Measurements from ENCODE around the gene CLMN.
A peak's percentile ranks its signal among the peaks of the same experiment; 100 is the strongest.
"Not testable (repeated sequence)": the region's sequence is repeated elsewhere in the genome, so short reads cannot be mapped to it uniquely, and the experiment has no call there.

Gene CLMN

GRCh38 chr14:95286645-95287044 is 33.1 kb downstream of the CLMN start:
- DNase-seq, result no peak

GRCh38 chr14:95285566-95285965 is 34.1 kb downstream of the CLMN start:
- DNase-seq, result no peak

- not testable (repeated sequence) for DNase-seq
These were observed 35.9 kb downstream of the CLMN start for GRCh38 chr14:95283802-95284201.

GRCh38 chr14:95282986-95283380 is 36.7 kb downstream of the CLMN start:
- DNase-seq, result not testable (repeated sequence)

GRCh38 chr14:95282354-95282985 is 37.2 kb downstream of the CLMN start:
- DNase-seq, result no peak

GRCh38 chr14:95281560-95282176 is 38.0 kb downstream of the CLMN start:
- DNase-seq, result no peak

- DNase-seq, result no peak
These were observed 44.2 kb downstream of the CLMN start for GRCh38 chr14:95275494-95275893.

- no peak for DNase-seq
These were observed 44.8 kb downstream of the CLMN start for GRCh38 chr14:95274874-95275273.

- DNase-seq, result no peak
These were observed 45.4 kb downstream of the CLMN start for GRCh38 chr14:95274279-95274678.

GRCh38 chr14:95273001-95273978 is 46.4 kb downstream of the CLMN start:
- peak; percentile 36 for DNase-seq

- DNase-seq, result no peak
These were observed 47.7 kb downstream of the CLMN start for GRCh38 chr14:95272057-95272456.

- DNase-seq, result no peak
These were observed 49.5 kb downstream of the CLMN start for GRCh38 chr14:95270203-95270602.

- DNase-seq, result no peak
These were observed 50.2 kb downstream of the CLMN start for GRCh38 chr14:95269493-95269892.

- DNase-seq, result no peak
These were observed 51.4 kb downstream of the CLMN start for GRCh38 chr14:95268350-95268749.

GRCh38 chr14:95267306-95267705 is 52.4 kb downstream of the CLMN start:
- DNase-seq, result no peak

- DNase-seq, result peak; percentile 99
These were observed 54.3 kb downstream of the CLMN start for GRCh38 chr14:95265106-95266094.

GRCh38 chr14:95264271-95264973 is 55.3 kb downstream of the CLMN start:
- no peak for DNase-seq

GRCh38 chr14:95263527-95264231 is 56.0 kb downstream of the CLMN start:
- DNase-seq, result no peak

- DNase-seq, result no peak
These were observed 57.2 kb downstream of the CLMN start for GRCh38 chr14:95262511-95262891.

GRCh38 chr14:95261616-95262510 is 57.8 kb downstream of the CLMN start:
- DNase-seq, result no peak
